ENCODE data around the gene TCAIM. TPM values are rescaled to one million over a fixed set of nuclear protein-coding genes. Genes with fewer than 3 reads are reported as not detected.

TCAIM gene
- total and polyA plus RNA-seq, 2 of the 4 experiments (the other 2 are of a cell fraction), result 11.0 to 21.5 TPM

- TF ChIP-seq CTCF (conservative IDR thresholded peaks at IDR 0.05; ENCODE audit: low read depth, low read length) (no peak), FOS (IDR thresholded peaks at IDR 0.05; ENCODE audit: low read depth, low read length) (no peak), CEBPB (IDR thresholded peaks at IDR 0.05; ENCODE audit: low read depth, low read length) (no peak)
- TF ChIP-seq, protein P1, sequence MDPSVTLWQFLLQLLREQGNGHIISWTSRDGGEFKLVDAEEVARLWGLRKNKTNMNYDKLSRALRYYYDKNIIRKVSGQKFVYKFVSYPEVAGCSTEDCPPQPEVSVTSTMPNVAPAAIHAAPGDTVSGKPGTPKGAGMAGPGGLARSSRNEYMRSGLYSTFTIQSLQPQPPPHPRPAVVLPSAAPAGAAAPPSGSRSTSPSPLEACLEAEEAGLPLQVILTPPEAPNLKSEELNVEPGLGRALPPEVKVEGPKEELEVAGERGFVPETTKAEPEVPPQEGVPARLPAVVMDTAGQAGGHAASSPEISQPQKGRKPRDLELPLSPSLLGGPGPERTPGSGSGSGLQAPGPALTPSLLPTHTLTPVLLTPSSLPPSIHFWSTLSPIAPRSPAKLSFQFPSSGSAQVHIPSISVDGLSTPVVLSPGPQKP (IDR thresholded peaks at IDR 0.05; ENCODE audit: borderline replicate concordance, low read depth, low read length), result no peak
Observed at GRCh38 chr3:44338010-44338827, at the start of gene TCAIM (continued).
